Vagina (tissue), 2 donors: Measurements from ENCODE around the gene NCBP3.

Source experiments
- POLR2A ChIP-seq, 2 donors: fragments of 450-650 bp; IDR thresholded peaks; one replicate each; pipeline ENCODE4 v1.6.1; 2017; ENCODE audit warnings: antibody characterized with exemption in 2 of 2, mild to moderate bottlenecking in 2 of 2, moderate library complexity in 2 of 2
- POLR2AphosphoS5 ChIP-seq, 2 donors: sonication (generic); formaldehyde crosslinking; IDR thresholded peaks; one replicate each; pipeline ENCODE4 v1.9.0; 2017; ENCODE audit warnings: antibody characterized with exemption in 2 of 2, mild to moderate bottlenecking in 2 of 2, low read depth in 1 of 2; ENCODE audit not compliant: insufficient read depth in 1 of 2

GRCh38 chr17:3851461-3852100 is 5.5 kb upstream of the NCBP3 start:
- TF ChIP-seq POLR2A (IDR thresholded peaks at IDR 0.05) (no peak), POLR2AphosphoS5 (IDR thresholded peaks at IDR 0.05; ENCODE audit: insufficient read depth in 1 of 2, low read depth in 1 of 2) (no peak)
